ENCODE measurements around the gene ZACN.

- no peak for TF ChIP-seq CTCF (IDR thresholded peaks at IDR 0.05)
- TF ChIP-seq POLR2A (IDR thresholded peaks at IDR 0.05) = no peak
Measured at GRCh38 chr17:76104896-76105231, 25.9 kb downstream of the ZACN start.
